ENCODE measurements around the gene NCSTN. TPM values are rescaled to one million over a fixed set of nuclear protein-coding genes. Genes with fewer than 3 reads are reported as not detected.

Gene NCSTN
- total RNA-seq, 1 experiment from 2014 or later, result 58.0 TPM

- ChIA-PET POLR2A (ENCODE audit: low non-redundant PET) (no interaction called here), CTCF (no interaction called here)
- BruUV-seq (replicated peaks), result no TSS peak
- H3K9me3 ChIP-seq (ENCODE audit: low read depth, low read length, poor library complexity, severe bottlenecking), result no peaks in the 10 kb centered on the region
- intact Hi-C loops (cut with micrococcal nuclease; ENCODE audit: unreplicated experiment), result no loop called here
- peaks cover 3% of the 10 kb centered on the region for H3K4me1 ChIP-seq (ENCODE audit: insufficient read depth, low read length, poor library complexity, severe bottlenecking)
- peaks cover 5% of the 10 kb centered on the region for H3K27me3 ChIP-seq (replicated peaks; ENCODE audit: insufficient read depth, low read depth, low read length, poor library complexity)
- no peak overlapping the region for H3K4me3 ChIP-seq (ENCODE audit: low read depth, low read length, poor library complexity, severe bottlenecking)
- H3K27ac ChIP-seq (ENCODE audit: low read depth, low read length, poor library complexity, severe bottlenecking), result no peak overlapping the region
- H3K36me3 ChIP-seq (ENCODE audit: insufficient read depth, low read length, poor library complexity, severe bottlenecking), result no peaks in the 10 kb centered on the region
- DNase-seq (ENCODE audit: low spot score), result no peak
- no peak for TF ChIP-seq CTCF (conservative IDR thresholded peaks at IDR 0.05; ENCODE audit: low read depth, low read length)
- TF ChIP-seq EZH2 (IDR thresholded peaks at IDR 0.05; ENCODE audit: borderline replicate concordance, low read depth, low read length, poor library complexity, severe bottlenecking), result no peak
These were observed 51.5 kb downstream of the NCSTN start for GRCh38 chr1:160394673-160395072.

GRCh38 chr1:160397651-160398050 is 54.5 kb downstream of the NCSTN start:
- H3K27me3 ChIP-seq (replicated peaks; ENCODE audit: insufficient read depth, low read depth, low read length, poor library complexity), result no peaks in the 10 kb centered on the region
- TF ChIP-seq CTCF (conservative IDR thresholded peaks at IDR 0.05; ENCODE audit: low read depth, low read length) (no peak), EZH2 (IDR thresholded peaks at IDR 0.05; ENCODE audit: borderline replicate concordance, low read depth, low read length, poor library complexity, severe bottlenecking) (no peak)
- no peaks in the 10 kb centered on the region for H3K36me3 ChIP-seq (ENCODE audit: insufficient read depth, low read length, poor library complexity, severe bottlenecking)
- H3K9me3 ChIP-seq (ENCODE audit: low read depth, low read length, poor library complexity, severe bottlenecking), result no peaks in the 10 kb centered on the region
- ChIA-PET CTCF (no interaction called here), POLR2A (ENCODE audit: low non-redundant PET) (no interaction called here)
- DNase-seq (ENCODE audit: low spot score), result no peak
- no peak overlapping the region for H3K27ac ChIP-seq (ENCODE audit: low read depth, low read length, poor library complexity, severe bottlenecking)
- H3K4me1 ChIP-seq (ENCODE audit: insufficient read depth, low read length, poor library complexity, severe bottlenecking), result peaks cover 15% of the 10 kb centered on the region
- H3K4me3 ChIP-seq (ENCODE audit: low read depth, low read length, poor library complexity, severe bottlenecking), result no peak overlapping the region
- no TSS peak for BruUV-seq (replicated peaks)
- intact Hi-C loops (cut with micrococcal nuclease; ENCODE audit: unreplicated experiment), result no loop called here

- Histone ChIP-seq H3K4me1 (ENCODE audit: insufficient read depth, low read length, poor library complexity, severe bottlenecking) (peaks cover 15% of the 10 kb centered on the region), H3K9me3 (ENCODE audit: low read depth, low read length, poor library complexity, severe bottlenecking) (no peaks in the 10 kb centered on the region), H3K27ac (ENCODE audit: low read depth, low read length, poor library complexity, severe bottlenecking) (no peak overlapping the region), H3K27me3 (replicated peaks; ENCODE audit: insufficient read depth, low read depth, low read length, poor library complexity) (no peaks in the 10 kb centered on the region), H3K4me3 (ENCODE audit: low read depth, low read length, poor library complexity, severe bottlenecking) (no peak overlapping the region), H3K36me3 (ENCODE audit: insufficient read depth, low read length, poor library complexity, severe bottlenecking) (no peaks in the 10 kb centered on the region)
- ChIA-PET POLR2A (ENCODE audit: low non-redundant PET) (no interaction called here), CTCF (no interaction called here)
- no peak for DNase-seq (ENCODE audit: low spot score)
- TF ChIP-seq CTCF (conservative IDR thresholded peaks at IDR 0.05; ENCODE audit: low read depth, low read length), result no peak
- no peak for TF ChIP-seq EZH2 (IDR thresholded peaks at IDR 0.05; ENCODE audit: borderline replicate concordance, low read depth, low read length, poor library complexity, severe bottlenecking)
- intact Hi-C loops (cut with micrococcal nuclease; ENCODE audit: unreplicated experiment), result no loop called here
- BruUV-seq (replicated peaks), result no TSS peak
These were observed 55.6 kb downstream of the NCSTN start for GRCh38 chr1:160398823-160399222.
